Gastrocnemius medialis (tissue), 4 donors: ENCODE results near the gene LCLAT1.

Source experiments
- POLR2A ChIP-seq, 2 donors: fragments of 450-650 bp; IDR thresholded peaks; one replicate each; pipeline ENCODE4 v1.6.1; 2017; ENCODE audit warnings: antibody characterized with exemption in 2 of 2, mild to moderate bottlenecking in 2 of 2, moderate library complexity in 2 of 2
- TF ChIP-seq, protein P1 (sequence below), 5 experiments: fragments of 450-650 bp in 3 of 5; fragments of 200-600 bp in 2 of 5; sonication (generic) in 2 of 5; IDR thresholded peaks in 4 of 5; conservative IDR thresholded peaks in 1 of 5; 1 replicate in 4 of 5; 2 replicates in 1 of 5; pipeline ENCODE4 v1.5.1; 2016 to 2019; ENCODE audit warnings: antibody characterized with exemption in 5 of 5, mild to moderate bottlenecking in 3 of 5, moderate library complexity in 3 of 5

DNA sequence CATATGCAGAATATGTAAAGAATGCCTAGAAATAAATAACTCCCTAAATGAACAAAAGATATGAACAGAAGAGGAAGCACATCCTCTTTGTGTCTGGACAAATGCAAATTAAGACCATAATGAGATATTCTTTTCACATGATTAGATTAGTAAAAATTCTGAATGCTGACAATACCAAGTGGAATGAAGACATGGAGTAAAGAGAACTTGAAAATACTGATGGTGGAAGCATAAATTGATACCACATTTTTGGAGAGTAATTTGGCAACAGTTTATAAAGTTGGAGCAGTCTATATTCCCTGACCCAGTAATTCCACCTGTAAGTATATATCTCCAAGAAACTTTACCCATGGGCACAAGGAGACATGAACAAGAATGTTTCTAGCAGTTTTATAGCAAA is 230.2 kb downstream of the LCLAT1 start:
- TF ChIP-seq POLR2A (IDR thresholded peaks at IDR 0.05): no peak
- TF ChIP-seq, protein P1, sequence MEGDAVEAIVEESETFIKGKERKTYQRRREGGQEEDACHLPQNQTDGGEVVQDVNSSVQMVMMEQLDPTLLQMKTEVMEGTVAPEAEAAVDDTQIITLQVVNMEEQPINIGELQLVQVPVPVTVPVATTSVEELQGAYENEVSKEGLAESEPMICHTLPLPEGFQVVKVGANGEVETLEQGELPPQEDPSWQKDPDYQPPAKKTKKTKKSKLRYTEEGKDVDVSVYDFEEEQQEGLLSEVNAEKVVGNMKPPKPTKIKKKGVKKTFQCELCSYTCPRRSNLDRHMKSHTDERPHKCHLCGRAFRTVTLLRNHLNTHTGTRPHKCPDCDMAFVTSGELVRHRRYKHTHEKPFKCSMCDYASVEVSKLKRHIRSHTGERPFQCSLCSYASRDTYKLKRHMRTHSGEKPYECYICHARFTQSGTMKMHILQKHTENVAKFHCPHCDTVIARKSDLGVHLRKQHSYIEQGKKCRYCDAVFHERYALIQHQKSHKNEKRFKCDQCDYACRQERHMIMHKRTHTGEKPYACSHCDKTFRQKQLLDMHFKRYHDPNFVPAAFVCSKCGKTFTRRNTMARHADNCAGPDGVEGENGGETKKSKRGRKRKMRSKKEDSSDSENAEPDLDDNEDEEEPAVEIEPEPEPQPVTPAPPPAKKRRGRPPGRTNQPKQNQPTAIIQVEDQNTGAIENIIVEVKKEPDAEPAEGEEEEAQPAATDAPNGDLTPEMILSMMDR (IDR thresholded peaks at IDR 0.05 in 4 of 5, conservative IDR thresholded peaks at IDR 0.05 in 1 of 5): no peak
